Muscle layer of duodenum (tissue), 2 donors: ENCODE results near the gene SLC6A2.

Experiments used
- H3K27ac ChIP-seq: one replicate; pipeline ENCODE4 v1.7.0; 2013; ENCODE audit warnings: mild to moderate bottlenecking, low read length
- H3K27me3 ChIP-seq: one replicate; pipeline ENCODE4 v1.7.0; 2013; ENCODE audit warnings: low read depth, mild to moderate bottlenecking, control low read depth, low read length
- H3K36me3 ChIP-seq, 2 donors: one replicate each; pipeline ENCODE4 v1.7.0; 2013; ENCODE audit warnings: low read length in 2 of 2, control low read depth in 1 of 2, mild to moderate bottlenecking in 1 of 2; ENCODE audit not compliant: insufficient read depth in 2 of 2, control insufficient read depth in 1 of 2
- H3K4me1 ChIP-seq, 2 donors: one replicate each; pipeline ENCODE4 v1.7.0; 2013; ENCODE audit warnings: low read length in 2 of 2, mild to moderate bottlenecking in 2 of 2, control low read depth in 1 of 2, moderate library complexity in 1 of 2; ENCODE audit not compliant: insufficient read depth in 2 of 2, control insufficient read depth in 1 of 2
- H3K4me3 ChIP-seq, 2 donors: one replicate each; pipeline ENCODE4 v1.7.0; 2013; ENCODE audit warnings: low read length in 2 of 2, low read depth in 1 of 2, mild to moderate bottlenecking in 1 of 2
- H3K9me3 ChIP-seq, 2 donors: one replicate each; pipeline ENCODE4 v1.7.0; 2013; ENCODE audit warnings: low read length in 2 of 2, control low read depth in 1 of 2, mild to moderate bottlenecking in 1 of 2; ENCODE audit not compliant: control insufficient read depth in 1 of 2
- donor health status: healthy.

The SLC6A2 gene

DNA sequence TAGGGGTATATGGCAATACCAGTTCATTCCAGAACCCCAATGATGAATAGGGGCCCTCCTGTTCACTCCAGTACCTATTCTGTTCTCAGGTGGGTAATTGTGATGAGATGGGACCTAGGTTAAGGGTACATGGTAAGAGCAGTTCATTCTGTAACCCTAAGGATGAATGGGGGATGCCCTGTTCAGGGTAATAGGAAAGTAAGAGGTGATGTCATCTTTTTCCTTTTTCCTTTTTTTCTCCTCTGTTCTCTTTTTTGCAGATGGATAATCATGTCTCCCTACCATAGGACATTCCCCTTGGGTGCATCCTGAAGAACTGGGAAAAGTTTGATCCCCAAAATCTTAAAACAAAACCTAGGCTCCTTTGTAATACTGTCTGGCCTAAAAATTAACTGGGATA is 25.0 kb upstream of the SLC6A2 start:
- Histone ChIP-seq H3K36me3 (no peaks in the 10 kb centered on the region), H3K4me1 (no peaks in the 10 kb centered on the region), H3K27me3 (no peaks in the 10 kb centered on the region)

DNA sequence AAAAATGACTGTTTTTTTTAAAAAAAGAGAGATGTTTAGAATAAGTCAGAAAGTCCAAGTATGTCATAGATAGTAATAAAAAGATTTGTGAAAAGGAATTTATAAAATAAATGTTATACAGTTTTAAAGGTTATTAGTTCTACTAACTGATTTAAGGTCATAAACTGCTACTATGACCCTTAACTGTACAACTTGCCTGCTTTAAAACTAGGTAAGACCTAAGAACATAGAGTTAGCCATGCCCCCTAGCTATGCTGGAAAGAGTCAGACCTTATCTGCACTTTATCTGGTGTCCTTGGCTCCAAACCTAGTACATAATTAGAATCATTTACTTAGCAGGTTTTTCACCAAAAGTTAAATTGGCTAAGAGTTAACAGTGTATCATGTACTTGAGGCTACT is 23.5 kb upstream of the SLC6A2 start:
- H3K27ac ChIP-seq: no peak overlapping the region
- no peaks in the 10 kb centered on the region for H3K36me3 ChIP-seq
- H3K9me3 ChIP-seq: no peaks in the 10 kb centered on the region
- H3K27me3 ChIP-seq: no peaks in the 10 kb centered on the region
- H3K4me1 ChIP-seq: no peaks in the 10 kb centered on the region
- no peak overlapping the region for H3K4me3 ChIP-seq

More for the DNA sequence above, 25.0 kb upstream of the SLC6A2 start:
- no peak overlapping the region for H3K27ac ChIP-seq
- no peaks in the 10 kb centered on the region for H3K9me3 ChIP-seq
- no peak overlapping the region for H3K4me3 ChIP-seq

DNA sequence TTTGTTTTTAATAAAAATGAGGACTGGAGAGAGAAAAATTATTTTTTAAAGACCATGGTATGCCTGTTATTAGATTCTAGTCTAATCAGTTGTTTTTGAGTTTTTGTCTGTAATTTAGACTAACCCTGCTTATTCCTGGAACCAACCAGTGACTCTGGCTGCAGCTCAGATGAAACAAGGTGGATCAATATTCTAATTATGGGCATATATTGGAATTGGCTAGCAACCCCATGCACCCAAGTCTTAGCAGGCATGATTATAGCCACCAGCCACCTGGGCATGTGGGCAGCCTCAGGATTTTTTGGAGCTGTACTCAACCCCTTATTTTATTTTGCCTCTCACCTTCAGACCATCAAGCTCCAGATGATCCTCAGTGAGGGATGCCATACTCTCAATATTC is 21.6 kb upstream of the SLC6A2 start:
- no peak overlapping the region for H3K27ac ChIP-seq
- no peak overlapping the region for H3K4me3 ChIP-seq
- no peaks in the 10 kb centered on the region for H3K4me1 ChIP-seq
- no peaks in the 10 kb centered on the region for H3K27me3 ChIP-seq
- no peaks in the 10 kb centered on the region for H3K36me3 ChIP-seq
- no peaks in the 10 kb centered on the region for H3K9me3 ChIP-seq

- Histone ChIP-seq H3K4me3 (no peak overlapping the region), H3K27me3 (no peaks in the 10 kb centered on the region), H3K9me3 (no peaks in the 10 kb centered on the region), H3K27ac (no peak overlapping the region), H3K4me1 (no peaks in the 10 kb centered on the region), H3K36me3 (no peaks in the 10 kb centered on the region)
These were observed 17.5 kb upstream of the SLC6A2 start for GRCh38 chr16:55638256-55638655.

GRCh38 chr16:55640701-55641327 is 15.0 kb upstream of the SLC6A2 start:
- no peaks in the 10 kb centered on the region for H3K27me3 ChIP-seq
- H3K36me3 ChIP-seq: no peaks in the 10 kb centered on the region
- H3K4me1 ChIP-seq: no peaks in the 10 kb centered on the region
- no peaks in the 10 kb centered on the region for H3K9me3 ChIP-seq
- no peak overlapping the region for H3K4me3 ChIP-seq
- no peak overlapping the region for H3K27ac ChIP-seq

GRCh38 chr16:55641430-55642056 is 14.2 kb upstream of the SLC6A2 start:
- Histone ChIP-seq H3K27ac (no peak overlapping the region), H3K4me1 (no peaks in the 10 kb centered on the region), H3K4me3 (no peak overlapping the region), H3K27me3 (no peaks in the 10 kb centered on the region), H3K36me3 (no peaks in the 10 kb centered on the region), H3K9me3 (no peaks in the 10 kb centered on the region)

DNA sequence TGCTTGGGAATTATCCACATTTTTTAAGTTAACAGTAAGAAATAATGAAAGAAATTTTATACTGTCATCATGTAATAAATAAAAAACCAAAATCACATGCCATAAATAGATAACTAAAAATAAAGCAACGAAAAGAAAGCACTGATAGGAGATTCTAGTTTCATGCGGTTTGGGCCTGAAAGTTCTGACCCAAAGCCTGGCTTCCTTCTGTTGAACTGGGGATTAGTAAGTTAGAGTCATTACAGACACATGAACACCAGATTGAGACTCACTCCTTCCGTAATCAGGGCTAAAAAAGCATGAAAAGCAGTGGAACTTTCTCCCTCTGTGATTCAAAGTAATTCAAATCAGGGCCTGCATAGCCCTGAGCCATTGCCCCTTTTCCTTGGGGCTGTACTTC is 13.2 kb upstream of the SLC6A2 start:
- Histone ChIP-seq H3K9me3 (no peaks in the 10 kb centered on the region), H3K4me3 (no peak overlapping the region), H3K36me3 (no peaks in the 10 kb centered on the region), H3K27ac (no peak overlapping the region), H3K4me1 (no peaks in the 10 kb centered on the region), H3K27me3 (no peaks in the 10 kb centered on the region)

DNA sequence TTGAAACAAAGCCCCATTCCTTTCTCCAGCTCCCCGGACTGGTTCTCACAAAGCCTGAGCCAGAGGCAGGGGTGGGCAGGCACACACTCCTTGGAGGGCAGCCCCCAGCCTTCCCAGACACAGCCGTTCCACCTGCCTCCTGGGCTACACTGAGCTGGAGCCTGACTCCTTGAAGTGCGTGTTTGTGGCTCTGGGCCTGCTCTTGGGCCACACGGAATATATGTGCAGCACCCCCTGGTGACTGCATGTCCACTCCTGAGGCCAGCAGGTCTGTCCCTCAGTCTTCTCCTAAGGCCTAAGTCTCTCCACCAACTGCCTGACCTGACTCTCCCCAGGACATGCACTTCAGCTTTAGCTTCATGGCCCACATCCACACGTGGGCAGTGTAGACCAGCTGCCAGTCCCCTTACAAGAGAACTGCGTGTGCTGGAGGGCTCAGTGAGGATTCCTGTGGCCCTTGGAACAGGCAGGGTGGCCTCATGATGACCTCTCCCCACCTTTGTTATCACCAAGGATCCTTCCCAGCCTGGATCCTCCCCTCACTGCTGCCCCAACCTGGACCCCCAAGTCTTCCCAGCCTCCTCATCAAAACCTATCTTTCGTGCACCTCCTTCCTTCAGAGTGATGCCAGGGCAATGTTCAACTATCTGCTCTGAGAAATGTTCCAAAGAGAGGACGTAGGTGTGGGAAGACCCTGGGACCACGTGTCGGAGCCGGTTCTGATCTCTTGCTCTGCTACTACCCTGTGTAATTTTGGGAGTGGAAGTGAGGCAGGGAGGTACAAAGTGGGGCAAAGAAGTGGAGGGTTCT is 12.4 kb upstream of the SLC6A2 start:
- no peaks in the 10 kb centered on the region for H3K27me3 ChIP-seq
- no peaks in the 10 kb centered on the region for H3K9me3 ChIP-seq
- no peaks in the 10 kb centered on the region for H3K4me1 ChIP-seq
- no peak overlapping the region for H3K4me3 ChIP-seq
- H3K36me3 ChIP-seq: no peaks in the 10 kb centered on the region
- H3K27ac ChIP-seq: no peak overlapping the region

DNA sequence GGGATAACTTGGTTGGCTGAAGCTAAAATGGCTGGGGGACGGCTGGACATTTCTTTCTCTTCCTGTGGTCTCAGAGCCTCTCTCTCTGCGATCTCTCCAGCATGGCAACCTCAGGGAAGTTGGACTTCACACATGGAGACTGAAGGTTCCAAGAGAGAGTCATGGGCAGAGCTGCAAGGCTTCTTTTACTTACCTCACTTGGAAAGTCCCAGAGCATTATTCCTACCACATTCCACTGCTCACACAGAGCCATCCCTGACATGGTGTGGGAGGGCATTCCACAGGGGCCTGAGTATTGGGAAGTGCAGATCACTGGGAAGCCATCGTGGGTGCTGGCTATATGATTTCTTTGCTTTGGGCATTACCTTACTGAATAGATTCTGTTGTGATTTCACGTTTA is 9.8 kb upstream of the SLC6A2 start:
- H3K4me1 ChIP-seq: no peaks in the 10 kb centered on the region
- H3K4me3 ChIP-seq: no peak overlapping the region
- H3K9me3 ChIP-seq: no peaks in the 10 kb centered on the region

DNA sequence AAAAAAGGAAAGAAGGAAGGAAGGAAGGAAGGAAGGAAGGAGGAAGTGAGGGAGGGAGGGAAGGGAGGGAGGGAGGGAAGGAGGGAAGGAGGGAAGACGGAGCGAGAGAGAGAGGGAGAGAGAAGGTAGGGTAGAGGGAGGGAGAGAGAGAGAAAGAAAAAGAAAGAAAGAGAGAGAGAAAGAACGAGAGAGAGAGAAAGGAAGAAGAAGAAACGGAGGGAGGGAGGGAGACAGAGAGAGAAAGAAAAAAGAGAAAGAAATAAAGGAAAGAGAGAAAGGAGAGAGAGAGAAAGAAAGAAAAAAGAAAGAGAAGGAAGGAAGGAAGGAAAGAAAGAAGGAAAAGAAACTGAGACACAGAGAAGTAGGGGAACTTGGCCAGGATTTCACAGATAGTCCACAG is 8.4 kb upstream of the SLC6A2 start:
- Histone ChIP-seq H3K4me1 (no peaks in the 10 kb centered on the region), H3K9me3 (no peaks in the 10 kb centered on the region), H3K4me3 (no peak overlapping the region), H3K27me3 (no peaks in the 10 kb centered on the region), H3K27ac (no peak overlapping the region), H3K36me3 (no peaks in the 10 kb centered on the region)

More for the DNA sequence above, 9.8 kb upstream of the SLC6A2 start:
- Histone ChIP-seq H3K36me3 (no peaks in the 10 kb centered on the region), H3K27ac (no peak overlapping the region), H3K27me3 (no peaks in the 10 kb centered on the region)

DNA sequence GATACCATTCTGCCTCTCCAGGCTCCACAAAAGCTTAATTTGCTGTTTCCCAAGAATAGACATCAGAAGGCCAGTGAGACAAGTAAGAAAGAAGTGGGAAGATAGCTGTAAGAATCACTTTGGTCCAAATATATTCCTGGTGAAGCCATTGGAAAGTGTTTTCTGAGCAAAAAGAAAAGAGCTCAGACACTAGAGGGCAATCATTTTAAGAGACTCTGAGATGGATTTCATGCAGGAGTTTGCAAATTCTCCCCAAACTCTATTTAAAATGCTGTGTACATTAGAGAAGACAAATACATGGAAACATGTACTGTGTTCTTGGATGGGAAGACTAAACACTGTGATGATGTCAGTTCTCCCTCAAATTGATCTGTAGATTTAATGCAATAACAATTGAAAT is 8.0 kb upstream of the SLC6A2 start:
- Histone ChIP-seq H3K4me1 (no peaks in the 10 kb centered on the region), H3K36me3 (no peaks in the 10 kb centered on the region), H3K27me3 (no peaks in the 10 kb centered on the region), H3K4me3 (no peak overlapping the region), H3K9me3 (no peaks in the 10 kb centered on the region), H3K27ac (no peak overlapping the region)
